Measurements from ENCODE around the gene ATP13A3.

DNA sequence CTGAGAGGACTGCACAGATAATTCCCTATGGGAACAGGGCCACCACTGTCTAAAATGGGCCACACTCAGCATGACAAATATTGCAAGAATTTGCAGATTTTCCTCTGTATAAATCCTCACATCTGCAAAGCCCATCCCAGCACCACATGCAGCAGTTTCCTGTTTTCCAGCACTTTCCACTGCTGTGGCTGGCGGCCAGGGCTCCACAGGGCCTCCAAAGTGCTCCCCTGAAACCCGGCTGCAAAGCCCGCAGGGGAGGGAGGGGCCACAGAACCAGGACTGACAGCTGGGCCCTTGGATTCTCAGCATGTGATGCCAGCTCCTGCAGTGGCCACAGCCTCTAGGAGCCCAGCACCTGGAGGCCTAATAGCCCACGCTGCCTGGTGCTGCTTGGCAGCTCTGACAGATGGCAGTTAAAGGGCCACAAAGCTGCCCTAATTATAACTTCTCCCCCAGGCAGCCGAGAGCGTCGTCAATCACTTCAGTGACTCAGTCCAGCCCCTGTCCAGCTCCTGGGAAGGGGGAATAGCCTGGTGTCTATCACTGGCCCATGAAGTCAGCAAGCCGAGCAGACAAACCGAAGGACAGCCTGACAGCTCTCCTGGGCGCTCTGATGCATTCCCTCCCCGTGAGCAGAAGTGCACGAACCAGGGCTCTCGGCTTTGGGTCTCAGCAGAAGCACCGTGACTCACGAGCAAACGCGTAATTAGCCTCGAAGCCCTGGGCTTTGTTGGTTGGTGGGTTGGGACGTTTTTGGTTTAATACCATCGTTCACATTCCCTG lies 122.0 kb downstream of the ATP13A3 start:
- TF ChIP-seq, protein P1, sequence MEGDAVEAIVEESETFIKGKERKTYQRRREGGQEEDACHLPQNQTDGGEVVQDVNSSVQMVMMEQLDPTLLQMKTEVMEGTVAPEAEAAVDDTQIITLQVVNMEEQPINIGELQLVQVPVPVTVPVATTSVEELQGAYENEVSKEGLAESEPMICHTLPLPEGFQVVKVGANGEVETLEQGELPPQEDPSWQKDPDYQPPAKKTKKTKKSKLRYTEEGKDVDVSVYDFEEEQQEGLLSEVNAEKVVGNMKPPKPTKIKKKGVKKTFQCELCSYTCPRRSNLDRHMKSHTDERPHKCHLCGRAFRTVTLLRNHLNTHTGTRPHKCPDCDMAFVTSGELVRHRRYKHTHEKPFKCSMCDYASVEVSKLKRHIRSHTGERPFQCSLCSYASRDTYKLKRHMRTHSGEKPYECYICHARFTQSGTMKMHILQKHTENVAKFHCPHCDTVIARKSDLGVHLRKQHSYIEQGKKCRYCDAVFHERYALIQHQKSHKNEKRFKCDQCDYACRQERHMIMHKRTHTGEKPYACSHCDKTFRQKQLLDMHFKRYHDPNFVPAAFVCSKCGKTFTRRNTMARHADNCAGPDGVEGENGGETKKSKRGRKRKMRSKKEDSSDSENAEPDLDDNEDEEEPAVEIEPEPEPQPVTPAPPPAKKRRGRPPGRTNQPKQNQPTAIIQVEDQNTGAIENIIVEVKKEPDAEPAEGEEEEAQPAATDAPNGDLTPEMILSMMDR (IDR thresholded peaks at IDR 0.05; ENCODE audit: low read depth, low read length, missing input control) = no peak
- no peak for TF ChIP-seq MAX (IDR thresholded peaks at IDR 0.05)
- TF ChIP-seq, protein P2, sequence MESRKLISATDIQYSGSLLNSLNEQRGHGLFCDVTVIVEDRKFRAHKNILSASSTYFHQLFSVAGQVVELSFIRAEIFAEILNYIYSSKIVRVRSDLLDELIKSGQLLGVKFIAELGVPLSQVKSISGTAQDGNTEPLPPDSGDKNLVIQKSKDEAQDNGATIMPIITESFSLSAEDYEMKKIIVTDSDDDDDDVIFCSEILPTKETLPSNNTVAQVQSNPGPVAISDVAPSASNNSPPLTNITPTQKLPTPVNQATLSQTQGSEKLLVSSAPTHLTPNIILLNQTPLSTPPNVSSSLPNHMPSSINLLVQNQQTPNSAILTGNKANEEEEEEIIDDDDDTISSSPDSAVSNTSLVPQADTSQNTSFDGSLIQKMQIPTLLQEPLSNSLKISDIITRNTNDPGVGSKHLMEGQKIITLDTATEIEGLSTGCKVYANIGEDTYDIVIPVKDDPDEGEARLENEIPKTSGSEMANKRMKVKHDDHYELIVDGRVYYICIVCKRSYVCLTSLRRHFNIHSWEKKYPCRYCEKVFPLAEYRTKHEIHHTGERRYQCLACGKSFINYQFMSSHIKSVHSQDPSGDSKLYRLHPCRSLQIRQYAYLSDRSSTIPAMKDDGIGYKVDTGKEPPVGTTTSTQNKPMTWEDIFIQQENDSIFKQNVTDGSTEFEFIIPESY (IDR thresholded peaks at IDR 0.05) = no peak
- no peak for TF ChIP-seq HNF4G (IDR thresholded peaks at IDR 0.05)
- TF ChIP-seq RAD21 (IDR thresholded peaks at IDR 0.05) = no peak
